SK-N-SH (cell line): ENCODE results near the gene MAGI2. TPM values are rescaled to one million over a fixed set of nuclear protein-coding genes. Genes with fewer than 3 reads are reported as not detected.

Experiments
- CTCF ChIA-PET: fragments of 300-600, 350-600 bp; formaldehyde crosslinking; extraction: SDS; loops from one replicate; lab custom pipeline; 2021; lab: Yijun Ruan, JAX
- POLR2A ChIA-PET: fragments of 350-600 bp; sonication (Branson Sonifier 250); formaldehyde crosslinking; extraction: SDS; loops from one replicate; lab custom pipeline; 2020; ENCODE audit warnings: antibody characterized with exemption, inconsistent platforms; lab: Yijun Ruan, JAX
- DNase-seq: peaks from one replicate; pipeline ENCODE4 v3.0.0; 2012
- H2AFZ ChIP-seq: fragments of 200-600 bp; sonication (generic); 2 replicates; pipeline ENCODE4 v1.8.1; 2016; ENCODE audit warnings: antibody characterized with exemption, mild to moderate bottlenecking, low read depth
- H3F3A ChIP-seq: fragments of 200-600 bp; sonication (generic); replicated peaks from 2 replicates; pipeline ENCODE3; 2016; ENCODE audit warnings: antibody characterized with exemption, mild to moderate bottlenecking; ENCODE audit not compliant: insufficient read depth
- H3K27ac ChIP-seq, 2 experiments: fragments of 200-500 bp in 1 of 2; fragments of 200-600 bp in 1 of 2; sonication (Bioruptor generic) in 1 of 2; sonication (generic), shearing (Covaris generic) in 1 of 2; 2 replicates each; pipeline versions ENCODE4 v1.5.1 to v1.6.1; 2014 to 2016; ENCODE audit warnings: low read depth in 2 of 2, inconsistent platforms in 1 of 2, low read length in 1 of 2, mild to moderate bottlenecking in 1 of 2, mixed read lengths in 1 of 2
- H3K27me3 ChIP-seq: fragments of 200-600 bp; sonication (generic), shearing (Covaris generic); 2 replicates; pipeline ENCODE4 v1.6.1; 2016; ENCODE audit warnings: mixed run types; ENCODE audit not compliant: insufficient read depth
- H3K36me3 ChIP-seq, 2 experiments: fragments of 200-500 bp in 1 of 2; fragments of 200-600 bp in 1 of 2; sonication (Bioruptor generic) in 1 of 2; sonication (generic) in 1 of 2; replicated peaks in 1 of 2; 2 replicates each; pipeline versions ENCODE3 to v1.5.1; 2014 to 2016; ENCODE audit warnings: low read length in 1 of 2, mild to moderate bottlenecking in 1 of 2; ENCODE audit not compliant: insufficient read depth in 2 of 2, control insufficient read depth in 1 of 2
- H3K4me1 ChIP-seq, 2 experiments: fragments of 200-500 bp in 1 of 2; fragments of 200-600 bp in 1 of 2; sonication (Bioruptor generic) in 1 of 2; sonication (generic), shearing (Covaris generic) in 1 of 2; 2 replicates each; pipeline versions ENCODE4 v1.5.1 to v1.6.1; 2014 to 2016; ENCODE audit warnings: low read depth in 1 of 2, low read length in 1 of 2, mixed run types in 1 of 2; ENCODE audit not compliant: insufficient read depth in 2 of 2, control insufficient read depth in 1 of 2
- H3K4me2 ChIP-seq: fragments of 200-600 bp; sonication (generic), shearing (Covaris generic); 2 replicates; pipeline ENCODE4 v1.6.1; 2017; ENCODE audit warnings: mixed run types
- H3K4me3 ChIP-seq, 2 experiments: fragments of 200-500 bp in 1 of 2; fragments of 200-600 bp in 1 of 2; sonication (Bioruptor generic) in 1 of 2; sonication (generic), shearing (Covaris generic) in 1 of 2; 2 replicates each; pipeline versions ENCODE4 v1.5.1 to v1.8.1; 2014 to 2016; ENCODE audit warnings: low read depth in 2 of 2, inconsistent platforms in 1 of 2, low read length in 1 of 2, mild to moderate bottlenecking in 1 of 2, mixed read lengths in 1 of 2, moderate library complexity in 1 of 2
- H3K79me2 ChIP-seq: fragments of 200-600 bp; sonication (generic); 2 replicates; pipeline ENCODE4 v1.8.1; 2017; ENCODE audit warnings: mild to moderate bottlenecking; ENCODE audit not compliant: insufficient read depth
- H3K9ac ChIP-seq: fragments of 200-600 bp; sonication (generic); 2 replicates; pipeline ENCODE4 v1.6.1; 2017; ENCODE audit warnings: mixed run types
- H3K9me2 ChIP-seq: fragments of 200-600 bp; sonication (generic); 2 replicates; pipeline ENCODE4 v1.6.1; 2017; ENCODE audit warnings: mixed run types
- H3K9me3 ChIP-seq: fragments of 200-600 bp; sonication (generic); 2 replicates; pipeline ENCODE4 v1.6.1; 2017; ENCODE audit warnings: mixed run types, mild to moderate bottlenecking, moderate library complexity
- H4K20me1 ChIP-seq: fragments of 200-600 bp; sonication (generic); 2 replicates; pipeline ENCODE4 v1.6.1; 2017; ENCODE audit warnings: mild to moderate bottlenecking, mixed run types; ENCODE audit not compliant: insufficient read depth
- CHD2 ChIP-seq: fragments of 150-350 bp; IDR thresholded peaks from 2 replicates; pipeline ENCODE4 v1.6.1; 2018; ENCODE audit warnings: low read length; ENCODE audit not compliant: partially characterized antibody
- EP300 ChIP-seq, 2 experiments: IDR thresholded peaks; 2 replicates each; pipeline versions ENCODE4 v1.4.0 to v1.6.1; 2012; ENCODE audit warnings: borderline replicate concordance in 1 of 2, low read depth in 1 of 2, low read length in 1 of 2
- FOSL2 ChIP-seq: IDR thresholded peaks from 2 replicates; pipeline ENCODE4 v1.4.0; 2012; ENCODE audit warnings: low read depth, mild to moderate bottlenecking, moderate library complexity, borderline replicate concordance
- FOXM1 ChIP-seq: IDR thresholded peaks from 2 replicates; pipeline ENCODE4 v1.4.0; 2012; ENCODE audit warnings: low read depth, mild to moderate bottlenecking
- GATA2 ChIP-seq: sonication (generic); formaldehyde crosslinking; IDR thresholded peaks from 2 replicates; pipeline ENCODE4 v1.5.0; 2020; ENCODE audit warnings: mild to moderate bottlenecking, missing genetic modification reagents
- JUND ChIP-seq: IDR thresholded peaks from 2 replicates; pipeline ENCODE4 v1.4.0; 2012
- MEF2A ChIP-seq: IDR thresholded peaks from 2 replicates; pipeline ENCODE4 v1.4.0; 2012; ENCODE audit warnings: low read depth, borderline replicate concordance
- MXI1 ChIP-seq: IDR thresholded peaks from 2 replicates; pipeline ENCODE4 v1.6.1; 2012; ENCODE audit warnings: mild to moderate bottlenecking, low read depth, low read length, improper control_type of control experiment
- NRF1 ChIP-seq: IDR thresholded peaks from 2 replicates; pipeline ENCODE4 v1.6.1; 2012; ENCODE audit warnings: low read depth, mild to moderate bottlenecking, low read length
- RAD21 ChIP-seq: IDR thresholded peaks from 2 replicates; pipeline ENCODE4 v1.6.1; 2012; ENCODE audit warnings: mild to moderate bottlenecking, low read length
- RCOR1 ChIP-seq: fragments of 150-350 bp; IDR thresholded peaks from 2 replicates; pipeline ENCODE4 v1.6.1; 2017; ENCODE audit warnings: antibody characterized with exemption, low read length
- RFX5 ChIP-seq: IDR thresholded peaks from 2 replicates; pipeline ENCODE4 v1.6.1; 2012; ENCODE audit warnings: mild to moderate bottlenecking, improper control_type of control experiment, low read length
- RXRA ChIP-seq: IDR thresholded peaks from 2 replicates; pipeline ENCODE4 v1.4.0; 2012; ENCODE audit warnings: low read depth, mild to moderate bottlenecking, borderline replicate concordance
- TEAD4 ChIP-seq: IDR thresholded peaks from 2 replicates; pipeline ENCODE4 v1.4.0; 2012; ENCODE audit warnings: mild to moderate bottlenecking, borderline replicate concordance; ENCODE audit not compliant: insufficient read depth
- USF1 ChIP-seq: IDR thresholded peaks from 2 replicates; pipeline ENCODE4 v1.4.0; 2012; ENCODE audit warnings: low read depth, borderline replicate concordance
- WGBS: methylation state at CpG from one replicate; pipeline ENCODE4 v1.1.6; 2017; ENCODE audit warnings: low lambda C conversion rate; 5-methylcytosine and 5-hydroxymethylcytosine counted together
- polyA plus RNA-seq, 3 experiments: library from polyadenylated mRNA; depleted of rRNA; stranded (reverse); fragments of >200 nt; gene quantifications; 2 replicates each; pipeline ENCODE4 v1.2.3, GENCODE V29; 2012
- TF ChIP-seq, protein P1 (sequence below): IDR thresholded peaks from 2 replicates; pipeline ENCODE4 v1.4.0; 2012; ENCODE audit warnings: low read depth
- TF ChIP-seq, protein P2 (sequence below): fragments of 150-350 bp; IDR thresholded peaks from 2 replicates; pipeline ENCODE4 v1.6.1; 2017; ENCODE audit warnings: antibody characterized with exemption, low read length, low read depth, borderline replicate concordance
- TF ChIP-seq, protein P3 (sequence below): IDR thresholded peaks from 2 replicates; pipeline ENCODE4 v1.4.0; 2012; ENCODE audit warnings: low read depth, borderline replicate concordance

The MAGI2 gene
- polyA plus RNA-seq, 1 of the 3 experiments (the other 2 are of a cell fraction): 1.1 TPM

DNA sequence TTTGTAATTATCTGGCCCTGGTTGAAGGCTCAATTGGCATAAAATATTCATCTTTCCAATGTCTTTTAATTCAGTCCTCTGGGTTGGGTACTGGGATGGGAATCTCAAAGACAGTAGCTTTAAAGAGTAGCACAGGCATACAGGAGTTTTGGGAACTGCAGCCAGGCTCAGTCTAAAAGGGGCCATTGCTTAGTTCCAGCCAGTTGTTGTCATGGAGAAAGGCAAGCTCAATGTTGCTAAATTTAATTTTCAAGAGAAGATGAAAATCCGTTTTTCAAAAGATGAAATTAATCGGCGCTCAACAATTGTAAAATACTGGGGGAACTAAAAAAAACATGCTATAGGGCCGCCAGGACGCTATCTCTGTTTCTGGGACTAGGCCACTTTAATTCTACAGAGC is 1279.8 kb downstream of the MAGI2 start:
- H3K79me2 ChIP-seq: no peaks in the 10 kb centered on the region
- 60% methylated on average over 5 of the region's 5 CpGs for WGBS
- H3K9ac ChIP-seq: no peak overlapping the region
- no peak overlapping the region for H2AFZ ChIP-seq
- no peak overlapping the region for H3K4me2 ChIP-seq
- DNase-seq: no peak
- ChIA-PET CTCF (interaction anchor here (1.5 kb wide), 1 partner anchor 64 kb away, joined by 3 read pairs; no protein-coding TSS in a partner anchor), POLR2A (no interaction called here)
- H3K4me3 ChIP-seq: no peak overlapping the region
- no peaks in the 10 kb centered on the region for H3K9me2 ChIP-seq
- 0 out of 4 replicates have a peak, but pooled peaks cover 0 to under 1% of the 10 kb centered on the region in 2 experiments for H3K4me1 ChIP-seq
- H3K9me3 ChIP-seq: no peaks in the 10 kb centered on the region
- no peaks in the 10 kb centered on the region for H3F3A ChIP-seq
- H3K27me3 ChIP-seq: no peaks in the 10 kb centered on the region
- H4K20me1 ChIP-seq: no peaks in the 10 kb centered on the region
- H3K27ac ChIP-seq: no peak overlapping the region
- no peaks in the 10 kb centered on the region for H3K36me3 ChIP-seq
- no peak for TF ChIP-seq RAD21
- no peak for TF ChIP-seq RXRA

DNA sequence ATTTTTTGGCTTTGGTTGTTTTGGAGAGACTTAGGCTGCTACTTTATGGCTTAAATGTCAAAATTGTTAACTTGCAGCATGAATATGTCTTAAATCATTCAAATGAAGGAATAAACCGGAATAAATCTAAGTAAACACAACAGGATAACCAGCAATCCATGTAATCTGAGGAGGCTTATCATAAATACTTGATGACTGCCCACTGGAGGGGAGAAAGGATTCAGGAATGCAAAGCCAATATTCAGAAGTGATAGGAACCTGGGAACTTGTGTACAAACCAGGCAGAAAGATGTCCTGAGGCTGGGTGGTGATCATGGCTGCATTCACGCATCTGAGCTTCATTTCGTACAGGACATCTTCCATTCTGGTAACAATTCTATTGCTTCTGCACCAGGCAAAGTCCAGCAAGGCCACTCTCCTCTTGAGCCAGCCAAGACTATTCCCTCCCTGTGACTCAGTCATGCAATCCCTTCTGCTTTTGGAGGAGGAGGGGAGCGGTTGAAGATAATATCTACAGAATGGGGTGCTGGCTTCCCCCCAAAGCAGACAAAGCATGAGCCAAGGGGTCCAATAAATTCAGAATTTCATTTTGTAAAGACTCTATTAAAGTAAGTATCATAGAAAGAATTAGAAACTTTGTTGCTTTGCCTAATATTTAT is 1280.4 kb downstream of the MAGI2 start:
- H3K9me3 ChIP-seq: no peaks in the 10 kb centered on the region
- no peaks in the 10 kb centered on the region for H3K4me1 ChIP-seq
- H3K9me2 ChIP-seq: no peaks in the 10 kb centered on the region
- no peaks in the 10 kb centered on the region for H3F3A ChIP-seq
- TF ChIP-seq FOSL2 (no peak), USF1 (no peak), CHD2 (no peak)
- no peaks in the 10 kb centered on the region for H4K20me1 ChIP-seq
- no peaks in the 10 kb centered on the region for H3K36me3 ChIP-seq
- H3K27me3 ChIP-seq: no peaks in the 10 kb centered on the region
- ChIA-PET CTCF (interaction anchor here (1.5 kb wide), 1 partner anchor 65 kb away, joined by 3 read pairs; no protein-coding TSS in a partner anchor), POLR2A (no interaction called here)
- H2AFZ ChIP-seq: no peak overlapping the region
- H3K79me2 ChIP-seq: no peaks in the 10 kb centered on the region
- no peak overlapping the region for H3K9ac ChIP-seq
- no peak overlapping the region for H3K4me3 ChIP-seq
- no peak overlapping the region for H3K4me2 ChIP-seq
- 61% methylated on average over 4 of the region's 4 CpGs for WGBS
- no peak for DNase-seq
- H3K27ac ChIP-seq: no peak overlapping the region

DNA sequence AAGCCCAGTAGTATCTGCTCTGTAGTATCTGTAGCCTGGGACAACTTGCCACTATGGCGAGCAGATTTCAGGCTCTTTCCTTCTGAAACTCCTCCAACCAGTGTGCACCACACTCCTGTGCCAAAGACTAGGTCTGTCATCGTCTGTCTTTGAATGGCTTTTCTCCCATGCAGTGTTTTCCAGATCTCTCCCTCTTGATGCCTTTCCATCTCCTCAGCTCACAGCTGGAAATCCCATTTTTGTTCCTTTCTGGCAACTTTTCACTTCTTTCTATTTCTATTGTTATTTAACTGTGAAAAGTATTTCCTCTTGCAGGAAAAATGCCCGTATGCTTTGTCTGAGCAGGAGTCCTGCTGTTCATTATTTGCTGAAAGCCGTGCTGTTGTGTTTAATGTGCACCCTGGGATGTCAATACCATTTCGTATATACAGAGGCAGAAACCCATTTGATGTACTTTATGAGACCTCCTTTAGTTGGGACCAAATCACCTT is 1281.2 kb downstream of the MAGI2 start:
- 82% methylated on average over 5 of the region's 5 CpGs for WGBS
- Histone ChIP-seq H2AFZ (no peak overlapping the region), H4K20me1 (no peaks in the 10 kb centered on the region), H3K9me3 (no peaks in the 10 kb centered on the region), H3K4me2 (no peak overlapping the region), H3F3A (no peaks in the 10 kb centered on the region), H3K36me3 (no peaks in the 10 kb centered on the region), H3K27me3 (no peaks in the 10 kb centered on the region), H3K4me1 (no peaks in the 10 kb centered on the region), H3K9me2 (no peaks in the 10 kb centered on the region), H3K4me3 (no peak overlapping the region), H3K9ac (no peak overlapping the region), H3K79me2 (no peaks in the 10 kb centered on the region), H3K27ac (no peak overlapping the region)
- ChIA-PET POLR2A (no interaction called here), CTCF (interaction anchor here (0.6 kb wide), 1 partner anchor 89 kb away, joined by 3 read pairs; no protein-coding TSS in a partner anchor)
- DNase-seq: no peak
- TF ChIP-seq JUND: no peak
- no peak for TF ChIP-seq MXI1
- TF ChIP-seq RAD21: no peak
- TF ChIP-seq, protein P1, sequence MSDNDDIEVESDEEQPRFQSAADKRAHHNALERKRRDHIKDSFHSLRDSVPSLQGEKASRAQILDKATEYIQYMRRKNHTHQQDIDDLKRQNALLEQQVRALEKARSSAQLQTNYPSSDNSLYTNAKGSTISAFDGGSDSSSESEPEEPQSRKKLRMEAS: no peak
- no peak for TF ChIP-seq MEF2A
- TF ChIP-seq RCOR1: no peak
- TF ChIP-seq RXRA: no peak
- TF ChIP-seq, protein P2, sequence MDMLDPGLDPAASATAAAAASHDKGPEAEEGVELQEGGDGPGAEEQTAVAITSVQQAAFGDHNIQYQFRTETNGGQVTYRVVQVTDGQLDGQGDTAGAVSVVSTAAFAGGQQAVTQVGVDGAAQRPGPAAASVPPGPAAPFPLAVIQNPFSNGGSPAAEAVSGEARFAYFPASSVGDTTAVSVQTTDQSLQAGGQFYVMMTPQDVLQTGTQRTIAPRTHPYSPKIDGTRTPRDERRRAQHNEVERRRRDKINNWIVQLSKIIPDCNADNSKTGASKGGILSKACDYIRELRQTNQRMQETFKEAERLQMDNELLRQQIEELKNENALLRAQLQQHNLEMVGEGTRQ: no peak
- no peak for TF ChIP-seq TEAD4
- TF ChIP-seq EP300 (IDR thresholded peaks at IDR 0.05; ENCODE audit: borderline replicate concordance in 1 of 2, low read depth in 1 of 2, low read length in 1 of 2): no peak
- no peak for TF ChIP-seq GATA2 (CRISPR knock-in tag)
- TF ChIP-seq FOSL2: no peak
- TF ChIP-seq NRF1: no peak
- no peak for TF ChIP-seq RFX5
- TF ChIP-seq, protein P3, sequence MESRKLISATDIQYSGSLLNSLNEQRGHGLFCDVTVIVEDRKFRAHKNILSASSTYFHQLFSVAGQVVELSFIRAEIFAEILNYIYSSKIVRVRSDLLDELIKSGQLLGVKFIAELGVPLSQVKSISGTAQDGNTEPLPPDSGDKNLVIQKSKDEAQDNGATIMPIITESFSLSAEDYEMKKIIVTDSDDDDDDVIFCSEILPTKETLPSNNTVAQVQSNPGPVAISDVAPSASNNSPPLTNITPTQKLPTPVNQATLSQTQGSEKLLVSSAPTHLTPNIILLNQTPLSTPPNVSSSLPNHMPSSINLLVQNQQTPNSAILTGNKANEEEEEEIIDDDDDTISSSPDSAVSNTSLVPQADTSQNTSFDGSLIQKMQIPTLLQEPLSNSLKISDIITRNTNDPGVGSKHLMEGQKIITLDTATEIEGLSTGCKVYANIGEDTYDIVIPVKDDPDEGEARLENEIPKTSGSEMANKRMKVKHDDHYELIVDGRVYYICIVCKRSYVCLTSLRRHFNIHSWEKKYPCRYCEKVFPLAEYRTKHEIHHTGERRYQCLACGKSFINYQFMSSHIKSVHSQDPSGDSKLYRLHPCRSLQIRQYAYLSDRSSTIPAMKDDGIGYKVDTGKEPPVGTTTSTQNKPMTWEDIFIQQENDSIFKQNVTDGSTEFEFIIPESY: no peak
- TF ChIP-seq FOXM1: no peak
